Uterus (tissue), 2 donors: Measurements from ENCODE around the gene CNFN.

Source experiments
- POLR2A ChIP-seq, 2 donors: fragments of 450-650 bp; IDR thresholded peaks; one replicate each; pipeline ENCODE4 v1.6.1; 2016; ENCODE audit warnings: antibody characterized with exemption in 2 of 2, mild to moderate bottlenecking in 1 of 2, moderate library complexity in 1 of 2
- TF ChIP-seq, protein P1 (sequence below), 4 experiments: fragments of 200-600 bp in 2 of 4; fragments of 450-650 bp in 2 of 4; sonication (generic) in 2 of 4; IDR thresholded peaks; one replicate each; pipeline ENCODE4 v1.5.1; 2016 to 2019; ENCODE audit warnings: antibody characterized with exemption in 4 of 4, mild to moderate bottlenecking in 2 of 4, moderate library complexity in 1 of 4

DNA sequence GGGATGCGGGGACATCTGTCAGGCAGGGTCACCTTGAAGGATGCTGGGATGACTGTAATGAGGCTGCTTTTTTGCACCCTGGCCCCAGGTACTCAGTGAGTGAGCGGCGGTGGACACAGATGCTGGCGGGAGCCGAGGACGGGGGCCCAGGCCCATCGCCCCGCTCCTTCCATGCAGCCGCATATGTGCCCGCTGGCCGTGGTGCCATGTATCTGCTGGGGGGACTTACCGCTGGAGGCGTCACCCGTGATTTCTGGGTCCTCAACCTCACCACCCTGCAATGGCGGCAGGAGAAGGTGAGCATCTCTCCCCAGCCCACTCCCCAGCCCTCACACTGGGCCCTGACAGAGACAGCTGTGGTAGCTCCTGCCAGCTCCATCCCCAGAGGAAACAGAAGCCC is 33.4 kb downstream of the CNFN start:
- no peak for TF ChIP-seq POLR2A (IDR thresholded peaks at IDR 0.05)
- TF ChIP-seq, protein P1, sequence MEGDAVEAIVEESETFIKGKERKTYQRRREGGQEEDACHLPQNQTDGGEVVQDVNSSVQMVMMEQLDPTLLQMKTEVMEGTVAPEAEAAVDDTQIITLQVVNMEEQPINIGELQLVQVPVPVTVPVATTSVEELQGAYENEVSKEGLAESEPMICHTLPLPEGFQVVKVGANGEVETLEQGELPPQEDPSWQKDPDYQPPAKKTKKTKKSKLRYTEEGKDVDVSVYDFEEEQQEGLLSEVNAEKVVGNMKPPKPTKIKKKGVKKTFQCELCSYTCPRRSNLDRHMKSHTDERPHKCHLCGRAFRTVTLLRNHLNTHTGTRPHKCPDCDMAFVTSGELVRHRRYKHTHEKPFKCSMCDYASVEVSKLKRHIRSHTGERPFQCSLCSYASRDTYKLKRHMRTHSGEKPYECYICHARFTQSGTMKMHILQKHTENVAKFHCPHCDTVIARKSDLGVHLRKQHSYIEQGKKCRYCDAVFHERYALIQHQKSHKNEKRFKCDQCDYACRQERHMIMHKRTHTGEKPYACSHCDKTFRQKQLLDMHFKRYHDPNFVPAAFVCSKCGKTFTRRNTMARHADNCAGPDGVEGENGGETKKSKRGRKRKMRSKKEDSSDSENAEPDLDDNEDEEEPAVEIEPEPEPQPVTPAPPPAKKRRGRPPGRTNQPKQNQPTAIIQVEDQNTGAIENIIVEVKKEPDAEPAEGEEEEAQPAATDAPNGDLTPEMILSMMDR (IDR thresholded peaks at IDR 0.05), result no peak
